ENCODE results near the gene ITPR1.

ITPR1 gene

GRCh38 chr3:4604693-4605092 is 111.5 kb downstream of the ITPR1 start:
- Mint-ChIP-seq H3K9me3 (peaks cover 5% of the 10 kb centered on the region), H3K4me1 (no peaks in the 10 kb centered on the region), H3K4me3 (no peak overlapping the region), H3K36me3 (no peaks in the 10 kb centered on the region), H3K27ac (no peak overlapping the region), H3K27me3 (no peaks in the 10 kb centered on the region)
- CTCF ChIA-PET, result interaction anchor here (1.2 kb wide), 1 partner anchor 20 kb away, joined by 3 read pairs; no protein-coding TSS in a partner anchor
- DNase-seq, result no peak

- Mint-ChIP-seq H3K36me3 (no peaks in the 10 kb centered on the region), H3K27ac (no peak overlapping the region), H3K4me3 (no peak overlapping the region), H3K4me1 (no peaks in the 10 kb centered on the region), H3K9me3 (no peaks in the 10 kb centered on the region), H3K27me3 (no peaks in the 10 kb centered on the region)
- CTCF ChIA-PET, result no interaction called here
- no peak for DNase-seq
Observed at GRCh38 chr3:4606911-4607310, 113.8 kb downstream of the ITPR1 start.

DNA sequence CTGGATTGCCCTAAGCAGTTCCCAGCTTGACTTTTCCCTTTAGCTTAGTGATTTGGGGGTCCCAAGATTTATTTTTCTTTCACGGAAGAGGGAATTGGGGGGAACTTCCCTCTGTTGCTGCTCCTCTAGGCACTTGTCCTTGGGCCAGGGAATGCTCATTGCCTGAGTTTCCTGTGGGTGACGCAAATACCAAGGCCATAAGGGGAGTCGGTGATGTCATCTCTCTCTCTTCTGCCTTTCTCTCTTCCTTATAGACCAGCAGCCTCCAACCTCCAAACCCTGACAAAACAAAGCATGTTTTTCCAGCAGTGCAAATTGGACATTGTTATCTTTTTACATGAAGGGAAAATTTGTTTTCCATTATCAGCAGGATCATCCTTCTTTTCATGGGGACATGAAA is 120.2 kb downstream of the ITPR1 start:
- H3K9me3 Mint-ChIP-seq, result no peaks in the 10 kb centered on the region
- H3K27me3 Mint-ChIP-seq, result no peaks in the 10 kb centered on the region
- DNase-seq, result no peak
- CTCF ChIA-PET, result no interaction called here
- no peaks in the 10 kb centered on the region for H3K36me3 Mint-ChIP-seq
- no peaks in the 10 kb centered on the region for H3K4me1 Mint-ChIP-seq
- H3K27ac Mint-ChIP-seq, result no peak overlapping the region
- no peak overlapping the region for H3K4me3 Mint-ChIP-seq

DNA sequence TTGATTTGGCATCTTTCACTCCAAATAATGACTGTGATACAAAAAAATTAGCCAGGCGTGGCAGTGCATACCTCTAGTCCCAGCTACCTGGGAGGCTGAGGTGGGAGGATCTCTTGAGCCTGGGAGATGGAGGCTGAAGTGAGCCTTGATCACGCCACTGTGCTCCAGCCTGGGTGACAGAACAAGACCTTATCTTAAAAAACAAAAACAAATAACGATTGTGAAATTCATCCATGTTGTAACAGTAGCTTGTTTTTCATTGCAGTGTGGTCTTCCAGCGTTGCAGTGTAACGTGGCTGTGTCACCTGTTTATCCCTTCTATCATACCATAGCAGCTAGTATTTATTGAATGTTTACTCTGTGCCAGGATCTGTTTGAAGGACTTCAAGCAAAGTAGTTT is 120.9 kb downstream of the ITPR1 start:
- CTCF ChIA-PET, result interaction anchor here (1.4 kb wide), 1 partner anchor 20 kb away, joined by 4 read pairs; no protein-coding TSS in a partner anchor

DNA sequence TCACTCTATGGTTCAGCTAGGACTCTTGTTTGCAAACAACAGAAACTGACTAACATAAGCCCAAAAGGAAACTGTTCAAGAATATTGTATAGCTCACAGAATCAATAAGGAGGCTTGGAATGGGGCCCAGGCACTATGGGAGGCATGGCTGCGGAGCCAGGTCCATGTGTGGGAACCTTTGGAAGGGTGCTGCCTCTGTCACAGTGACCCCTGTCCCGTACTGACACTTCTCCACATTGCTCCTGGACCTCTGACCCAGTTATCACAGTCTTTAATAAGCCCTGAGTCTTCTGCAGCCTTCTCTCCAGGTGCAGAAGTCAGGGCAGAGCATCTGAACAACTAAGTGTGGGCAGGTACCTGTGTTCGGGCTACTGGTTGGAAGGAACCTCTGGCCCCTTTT is 121.8 kb downstream of the ITPR1 start:
- H3K4me3 Mint-ChIP-seq, result no peak overlapping the region
- H3K9me3 Mint-ChIP-seq, result no peaks in the 10 kb centered on the region
- CTCF ChIA-PET, result interaction anchor here (0.6 to 1.4 kb wide), 2 partner anchors 19 to 423 kb away, joined by 4 read pairs; no protein-coding TSS in a partner anchor
- no peak overlapping the region for H3K27ac Mint-ChIP-seq
- H3K4me1 Mint-ChIP-seq, result no peaks in the 10 kb centered on the region
- no peaks in the 10 kb centered on the region for H3K36me3 Mint-ChIP-seq
- H3K27me3 Mint-ChIP-seq, result no peaks in the 10 kb centered on the region
- no peak for DNase-seq

More for the DNA sequence above, 120.9 kb downstream of the ITPR1 start:
- Mint-ChIP-seq H3K4me3 (no peak overlapping the region), H3K9me3 (no peaks in the 10 kb centered on the region), H3K27ac (no peak overlapping the region), H3K4me1 (no peaks in the 10 kb centered on the region), H3K36me3 (no peaks in the 10 kb centered on the region), H3K27me3 (no peaks in the 10 kb centered on the region)
- no peak for DNase-seq

- DNase-seq, result no peak
- CTCF ChIA-PET, result interaction anchor here (0.6 kb wide), 1 partner anchor 422 kb away, joined by 4 read pairs; no protein-coding TSS in a partner anchor
- H3K4me3 Mint-ChIP-seq, result no peak overlapping the region
- no peaks in the 10 kb centered on the region for H3K36me3 Mint-ChIP-seq
- no peaks in the 10 kb centered on the region for H3K4me1 Mint-ChIP-seq
- peaks cover 1% of the 10 kb centered on the region for H3K9me3 Mint-ChIP-seq
- no peak overlapping the region for H3K27ac Mint-ChIP-seq
- H3K27me3 Mint-ChIP-seq, result no peaks in the 10 kb centered on the region
Observed at GRCh38 chr3:4615750-4616149, 122.6 kb downstream of the ITPR1 start.

GRCh38 chr3:4623421-4623999 is 130.4 kb downstream of the ITPR1 start:
- Mint-ChIP-seq H3K36me3 (peaks cover 8% of the 10 kb centered on the region), H3K4me1 (no peaks in the 10 kb centered on the region), H3K27me3 (no peaks in the 10 kb centered on the region), H3K9me3 (peaks cover 11% of the 10 kb centered on the region), H3K27ac (no peak overlapping the region), H3K4me3 (no peak overlapping the region)
- no peak for DNase-seq
- CTCF ChIA-PET, result interaction anchor here (1.0 to 2.0 kb wide), 2 partner anchors 10 to 14 kb away, joined by 3 to 6 read pairs; no protein-coding TSS in a partner anchor

- no peak overlapping the region for H3K27ac Mint-ChIP-seq
- no peaks in the 10 kb centered on the region for H3K4me1 Mint-ChIP-seq
- CTCF ChIA-PET, result interaction anchor here (1.4 to 1.9 kb wide), 2 partner anchors 37 to 277 kb away, joined by 3 to 6 read pairs; no protein-coding TSS in a partner anchor
- DNase-seq, result no peak
- peaks cover 3% of the 10 kb centered on the region for H3K36me3 Mint-ChIP-seq
- H3K4me3 Mint-ChIP-seq, result no peak overlapping the region
- H3K9me3 Mint-ChIP-seq, result no peaks in the 10 kb centered on the region
- H3K27me3 Mint-ChIP-seq, result no peaks in the 10 kb centered on the region
Observed at GRCh38 chr3:4627651-4628375, 134.7 kb downstream of the ITPR1 start.

DNA sequence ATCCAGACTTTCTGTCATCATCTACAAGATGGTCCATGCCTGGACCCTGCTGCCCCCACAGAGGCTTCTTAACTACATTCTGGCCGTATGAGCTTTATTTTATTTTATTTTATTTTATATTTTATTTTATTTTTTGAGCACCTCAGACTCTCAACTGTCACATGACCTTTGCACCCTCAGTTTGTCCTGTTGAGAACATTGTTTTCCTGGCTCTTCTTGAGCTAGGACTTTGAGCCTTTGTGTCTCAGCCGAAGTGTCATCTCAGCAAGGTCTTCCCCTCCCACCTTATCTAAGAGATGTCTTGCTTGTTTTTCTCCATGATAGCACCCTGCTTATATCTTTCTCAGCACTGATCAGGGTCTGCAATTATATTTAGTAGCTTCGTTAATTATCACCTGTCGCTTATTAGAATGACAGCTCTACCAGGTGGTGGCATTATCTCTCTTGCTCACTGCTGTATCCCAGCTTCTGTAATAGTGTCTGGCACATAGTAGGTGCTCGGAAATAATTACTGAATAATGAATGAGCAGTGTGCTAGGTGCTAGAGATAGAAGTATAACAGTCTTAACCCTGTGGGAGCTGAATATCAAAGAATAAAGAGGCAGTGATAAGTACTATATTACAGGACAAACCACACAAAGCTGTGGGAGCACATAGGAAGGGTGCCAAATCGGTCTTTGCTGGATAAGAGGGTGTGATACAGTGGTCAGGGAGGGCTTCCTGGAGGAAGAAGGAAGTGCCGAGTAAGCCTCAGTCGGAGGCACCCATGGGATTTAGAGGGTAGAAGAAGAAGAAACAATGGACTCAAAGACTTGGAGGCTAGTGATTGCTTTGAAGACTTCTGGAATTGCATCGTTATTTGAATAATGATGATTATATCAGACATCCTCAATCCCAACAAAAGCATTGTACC is 136.2 kb downstream of the ITPR1 start:
- no peak for DNase-seq
- Mint-ChIP-seq H3K36me3 (no peaks in the 10 kb centered on the region), H3K9me3 (no peaks in the 10 kb centered on the region), H3K4me1 (peaks cover 5% of the 10 kb centered on the region), H3K4me3 (no peak overlapping the region), H3K27me3 (no peaks in the 10 kb centered on the region), H3K27ac (no peak overlapping the region)
- CTCF ChIA-PET, result interaction anchor here (0.8 to 1.9 kb wide), 4 partner anchors 13 to 338 kb away, joined by 3 to 6 read pairs (median 3); no protein-coding TSS in a partner anchor

DNA sequence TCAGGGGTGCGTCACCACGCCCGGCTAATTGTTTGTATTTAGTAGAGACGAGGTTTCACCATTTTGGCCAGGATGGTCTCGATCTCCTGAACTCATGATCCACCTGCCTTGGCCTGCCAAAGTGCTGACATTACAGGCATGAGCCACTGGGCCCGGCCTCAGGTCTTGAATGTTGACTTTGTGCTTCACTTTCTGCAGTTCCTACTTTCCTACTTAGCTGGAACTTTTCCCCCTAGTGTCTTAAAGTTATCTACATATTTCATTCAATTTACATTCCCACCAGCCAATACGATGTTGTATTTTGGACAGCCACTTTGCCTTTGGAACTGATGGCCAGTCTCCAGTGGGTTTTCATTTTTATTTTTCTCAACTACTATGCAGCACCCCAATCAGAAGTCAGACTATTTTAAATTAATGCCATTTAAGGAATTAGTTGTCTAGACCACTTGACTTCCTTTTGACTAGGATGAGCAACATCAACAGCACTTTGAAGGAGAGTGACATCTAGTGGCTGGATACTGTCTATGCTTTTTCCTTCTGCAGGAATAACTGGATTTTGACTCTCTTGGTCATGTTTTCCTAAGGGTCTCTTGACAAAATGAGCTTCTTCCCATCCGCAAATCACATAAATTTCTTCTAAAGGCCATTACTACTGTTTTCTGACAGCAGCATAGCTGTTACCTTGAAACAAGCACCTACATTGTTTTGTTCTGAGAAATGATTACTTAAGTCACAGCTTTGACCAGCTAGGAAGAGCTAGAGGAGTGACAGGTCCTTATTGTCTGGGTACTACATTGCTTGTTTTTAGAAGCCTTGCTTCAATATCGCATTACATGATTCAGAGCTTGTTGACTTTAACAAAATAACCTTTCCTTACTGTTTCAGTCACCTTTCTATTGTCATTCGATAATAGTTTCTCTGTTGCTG is 140.2 kb downstream of the ITPR1 start:
- no peak for DNase-seq
- Mint-ChIP-seq H3K9me3 (no peaks in the 10 kb centered on the region), H3K27ac (peak overlapping the region; percentile 16), H3K27me3 (no peaks in the 10 kb centered on the region), H3K4me1 (peaks cover 5% of the 10 kb centered on the region), H3K4me3 (no peak overlapping the region), H3K36me3 (no peaks in the 10 kb centered on the region)
- CTCF ChIA-PET, result interaction anchor here (0.5 to 4.5 kb wide), 27 partner anchors 8 to 878 kb away, joined by 3 to 62 read pairs (median 4); partner anchors contain the start of gene ITPR1

DNA sequence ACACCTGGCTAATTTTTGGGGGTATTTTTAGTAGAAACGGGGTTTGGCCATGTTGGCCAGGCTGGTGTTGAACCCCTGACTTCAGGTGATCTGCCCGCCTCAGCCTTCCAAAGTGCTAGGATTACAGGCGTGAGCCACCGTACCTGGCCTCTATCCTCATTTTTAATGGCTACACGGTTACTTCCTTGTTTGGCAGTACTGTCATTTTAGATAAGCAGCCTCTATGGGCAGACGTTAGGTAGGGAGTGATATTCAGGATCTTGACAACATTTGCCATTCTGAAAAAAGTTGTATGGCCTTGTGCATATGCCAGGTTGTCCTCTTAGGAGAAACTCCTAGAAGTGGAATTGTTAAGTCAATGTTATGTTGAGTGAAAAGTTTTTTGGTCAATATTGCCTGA is 141.7 kb downstream of the ITPR1 start:
- Mint-ChIP-seq H3K27ac (no peak overlapping the region), H3K4me3 (no peak overlapping the region), H3K4me1 (peaks cover 5% of the 10 kb centered on the region), H3K27me3 (no peaks in the 10 kb centered on the region), H3K9me3 (no peaks in the 10 kb centered on the region), H3K36me3 (no peaks in the 10 kb centered on the region)
- CTCF ChIA-PET, result interaction anchor here (1.6 to 4.5 kb wide), 5 partner anchors 20 to 283 kb away, joined by 4 to 62 read pairs (median 8); no protein-coding TSS in a partner anchor
- no peak for DNase-seq

- Mint-ChIP-seq H3K4me3 (no peak overlapping the region), H3K4me1 (peaks cover 5% of the 10 kb centered on the region), H3K27me3 (no peaks in the 10 kb centered on the region), H3K36me3 (peaks cover 6% of the 10 kb centered on the region), H3K9me3 (no peaks in the 10 kb centered on the region), H3K27ac (no peak overlapping the region)
- CTCF ChIA-PET, result interaction anchor here (1.0 kb wide), 1 partner anchor 286 kb away, joined by 3 read pairs; no protein-coding TSS in a partner anchor
- DNase-seq, result no peak
Observed at GRCh38 chr3:4637265-4637664, 144.1 kb downstream of the ITPR1 start.
